CD8-positive, alpha-beta memory T cell (primary cell): Measurements from ENCODE around the gene CHD1. TPM values are rescaled to one million over a fixed set of nuclear protein-coding genes. Genes with fewer than 3 reads are reported as not detected.

ENCODE experiments used
- CTCF ChIA-PET: fragments of 350-600 bp; sonication (Branson Sonifier 250); formaldehyde crosslinking; loops from one replicate; lab custom pipeline; 2021; ENCODE audit warnings: antibody characterized with exemption; lab: Charles Lee
- POLR2A ChIA-PET: fragments of 350-600 bp; sonication (Branson Sonifier 250); formaldehyde crosslinking; loops from one replicate; lab custom pipeline; 2021; ENCODE audit warnings: antibody characterized with exemption; lab: Charles Lee
- DNase-seq, 5 donors: peaks; one replicate each; pipeline versions ENCODE4 v3.0.0 to v3.0.0-alpha.2; 2020 to 2022; ENCODE audit warnings: mixed read lengths in 1 of 5
- H3K27ac ChIP-seq: one replicate; pipeline ENCODE4 v1.7.0; 2013; ENCODE audit warnings: low read depth, mild to moderate bottlenecking, low read length, moderate library complexity
- H3K27me3 ChIP-seq: 2 replicates; pipeline ENCODE4 v1.7.0; 2013; ENCODE audit warnings: low read length, mild to moderate bottlenecking; ENCODE audit not compliant: insufficient read depth, poor library complexity, severe bottlenecking
- H3K36me3 ChIP-seq: 2 replicates; pipeline ENCODE4 v1.7.0; 2013; ENCODE audit warnings: mild to moderate bottlenecking, low read length, moderate library complexity; ENCODE audit not compliant: insufficient read depth
- H3K4me1 ChIP-seq: 2 replicates; pipeline ENCODE4 v1.7.0; 2013; ENCODE audit warnings: mild to moderate bottlenecking, low read length, moderate library complexity; ENCODE audit not compliant: insufficient read depth
- H3K4me3 ChIP-seq: 2 replicates; pipeline ENCODE4 v1.7.0; 2013; ENCODE audit warnings: mild to moderate bottlenecking, low read length
- H3K9me3 ChIP-seq: 2 replicates; pipeline ENCODE4 v1.7.0; 2013; ENCODE audit warnings: mild to moderate bottlenecking, low read length
- H3K27ac Mint-ChIP-seq, 8 donors: one replicate each; pipeline ENCODE4 v1.8.0; 2020 to 2021; ENCODE audit warnings: mixed read lengths in 8 of 8, mild to moderate bottlenecking in 6 of 8, inconsistent platforms in 3 of 8, moderate library complexity in 3 of 8
- H3K27me3 Mint-ChIP-seq, 2 donors: one replicate each; pipeline ENCODE4 v1.8.0; 2020 to 2021; ENCODE audit warnings: mixed read lengths in 2 of 2, mild to moderate bottlenecking in 1 of 2, moderate library complexity in 1 of 2
- H3K36me3 Mint-ChIP-seq, 3 donors: one replicate each; pipeline ENCODE4 v1.8.0; 2020 to 2021; ENCODE audit warnings: mixed read lengths in 3 of 3, inconsistent platforms in 1 of 3, mild to moderate bottlenecking in 1 of 3
- H3K4me1 Mint-ChIP-seq, 3 donors: one replicate each; pipeline ENCODE4 v1.8.0; 2020 to 2021; ENCODE audit warnings: mixed read lengths in 3 of 3, inconsistent platforms in 1 of 3, mild to moderate bottlenecking in 1 of 3
- H3K4me3 Mint-ChIP-seq, 7 donors: one replicate each; pipeline ENCODE4 v1.8.0; 2020 to 2021; ENCODE audit warnings: mixed read lengths in 7 of 7, mild to moderate bottlenecking in 6 of 7, moderate library complexity in 4 of 7, inconsistent platforms in 2 of 7
- H3K9me3 Mint-ChIP-seq, 5 donors: one replicate each; pipeline ENCODE4 v1.8.0; 2020 to 2022; ENCODE audit warnings: mixed read lengths in 5 of 5, mild to moderate bottlenecking in 3 of 5, moderate library complexity in 2 of 5, inconsistent platforms in 1 of 5
- polyA plus RNA-seq: library from polyadenylated mRNA; unstranded; fragments of 300-500 nt; fragmentation: Illumina TruSeq; gene quantifications from one replicate; pipeline ENCODE4 v1.2.3, GENCODE V29; 2021
- total RNA-seq, 2 experiments: library from RNA; stranded (reverse); gene quantifications; one replicate each; pipeline ENCODE4 v1.2.3, GENCODE V29; 2021

Gene CHD1
- total and polyA plus RNA-seq, 3 experiments from 2014 or later = 14.1 to 73.6 (median 70.8) TPM

DNA sequence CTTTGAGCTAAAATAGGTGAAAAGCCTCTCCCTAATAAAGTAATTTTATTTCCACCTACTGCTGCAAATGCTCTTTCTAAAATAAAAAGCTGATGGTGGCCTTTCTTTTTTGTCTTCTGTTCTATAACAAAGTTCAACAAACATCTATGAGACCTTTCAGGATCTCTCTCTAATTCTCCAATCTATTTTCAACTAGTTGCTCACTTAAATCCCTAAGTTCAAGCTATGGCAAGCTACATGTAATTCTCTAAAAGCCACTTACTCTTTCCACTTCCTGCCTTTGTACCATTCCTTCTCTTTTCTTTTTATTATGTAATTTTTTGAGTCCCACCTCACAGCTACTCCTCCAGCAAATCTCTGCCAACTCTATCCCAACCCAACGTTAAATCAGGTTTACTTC lies 20.9 kb downstream of the CHD1 start:
- H3K4me1 ChIP-seq = peaks cover 6% of the 10 kb centered on the region
- POLR2A ChIA-PET = interaction anchor here (0.7 to 2.0 kb wide), 2 partner anchors 21 to 22 kb away, joined by 3 to 4 read pairs; partner anchors contain the start of gene CHD1
- no peak overlapping the region for H3K4me3 ChIP-seq
- Mint-ChIP-seq H3K27me3 (no peaks in the 10 kb centered on the region), H3K9me3 (no peaks in the 10 kb centered on the region), H3K4me1 (peaks cover 56 to 83% (median 75%) of the 10 kb centered on the region in 3 donors), H3K27ac (peak overlapping the region in 7 of 8 donors; percentile 3 to 67 (median 24)), H3K36me3 (peaks cover 0 to 44% (median 2%) of the 10 kb centered on the region in 3 donors), H3K4me3 (peak overlapping the region in 1 of 7 donors; percentile 6)
- DNase-seq = no peak
- no peaks in the 10 kb centered on the region for H3K9me3 ChIP-seq
- H3K27me3 ChIP-seq = no peaks in the 10 kb centered on the region
- H3K36me3 ChIP-seq = peaks cover 19% of the 10 kb centered on the region
- CTCF ChIA-PET = interaction anchor here (1.2 to 3.1 kb wide), 4 partner anchors 9 to 155 kb away, joined by 3 to 15 read pairs (median 4); no protein-coding TSS in a partner anchor
- no peak overlapping the region for H3K27ac ChIP-seq

DNA sequence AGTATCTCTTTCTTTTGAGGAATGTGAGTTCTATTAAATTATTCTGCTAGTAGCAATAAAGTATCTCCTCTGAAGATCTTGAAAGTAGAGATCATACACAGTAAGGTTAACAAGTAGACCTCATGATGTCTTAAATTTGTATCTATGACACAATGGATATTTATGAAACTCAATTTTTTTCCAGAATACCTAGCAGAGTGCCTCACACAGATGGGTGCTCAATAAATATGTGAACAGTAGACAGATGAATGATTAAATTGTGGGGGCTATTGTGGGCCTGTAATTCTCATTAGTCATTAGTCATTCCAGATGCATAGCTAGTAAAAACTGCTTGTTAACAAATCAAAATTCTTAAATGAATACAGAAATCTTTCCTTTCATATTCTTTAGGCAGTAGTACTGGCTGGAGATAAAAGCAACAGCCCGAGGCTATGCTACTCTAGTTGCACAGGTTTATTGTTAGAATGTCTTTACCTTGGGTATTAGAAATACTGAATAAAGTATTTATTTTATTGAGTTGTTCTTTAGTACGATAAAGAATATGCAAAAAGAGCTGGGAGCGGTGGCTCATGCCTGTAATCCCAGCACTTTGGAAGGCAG lies 22.0 kb downstream of the CHD1 start:
- Mint-ChIP-seq H3K9me3 (no peaks in the 10 kb centered on the region), H3K4me1 (peaks cover 51 to 80% (median 67%) of the 10 kb centered on the region in 3 donors), H3K27ac (peak overlapping the region in 6 of 8 donors; percentile 36 to 91 (median 74)), H3K27me3 (no peaks in the 10 kb centered on the region), H3K4me3 (no peak overlapping the region), H3K36me3 (peaks cover 0 to 45% (median 5%) of the 10 kb centered on the region in 3 donors)
- Histone ChIP-seq H3K36me3 (peaks cover 29% of the 10 kb centered on the region), H3K27me3 (no peaks in the 10 kb centered on the region), H3K9me3 (no peaks in the 10 kb centered on the region), H3K4me3 (no peak overlapping the region), H3K4me1 (peaks cover 6% of the 10 kb centered on the region), H3K27ac (no peak overlapping the region)
- ChIA-PET POLR2A (interaction anchor here (2.0 kb wide), 1 partner anchor 23 kb away, joined by 4 read pairs; no protein-coding TSS in a partner anchor), CTCF (interaction anchor here (0.7 to 3.1 kb wide), 4 partner anchors 126 to 156 kb away, joined by 3 to 15 read pairs (median 4); no protein-coding TSS in a partner anchor)
- no peak for DNase-seq

GRCh38 chr5:98905857-98906688 lies 22.7 kb downstream of the CHD1 start:
- no peaks in the 10 kb centered on the region for H3K27me3 ChIP-seq
- no peaks in the 10 kb centered on the region for H3K9me3 Mint-ChIP-seq
- DNase-seq = peak in 2 of 5 donors; percentile 47 to 60
- peaks cover 31% of the 10 kb centered on the region for H3K36me3 ChIP-seq
- no peaks in the 10 kb centered on the region for H3K9me3 ChIP-seq
- peak overlapping the region in 6 of 8 donors; percentile 0 to 76 (median 52) for H3K27ac Mint-ChIP-seq
- peaks cover under 1 to 43% (median 7%) of the 10 kb centered on the region in 3 donors for H3K36me3 Mint-ChIP-seq
- no peak overlapping the region for H3K27ac ChIP-seq
- CTCF ChIA-PET = interaction anchor here (1.6 to 3.1 kb wide), 5 partner anchors 21 to 157 kb away, joined by 3 to 35 read pairs (median 5); no protein-coding TSS in a partner anchor
- POLR2A ChIA-PET = interaction anchor here (0.8 to 2.0 kb wide), 3 partner anchors 23 to 154 kb away, joined by 4 to 6 read pairs (median 4); partner anchors contain the start of gene CHD1
- peaks cover 6% of the 10 kb centered on the region for H3K4me1 ChIP-seq
- H3K4me3 ChIP-seq = no peak overlapping the region
- H3K27me3 Mint-ChIP-seq = no peaks in the 10 kb centered on the region
- H3K4me1 Mint-ChIP-seq = peaks cover 44 to 73% (median 60%) of the 10 kb centered on the region in 3 donors
- H3K4me3 Mint-ChIP-seq = no peak overlapping the region

DNA sequence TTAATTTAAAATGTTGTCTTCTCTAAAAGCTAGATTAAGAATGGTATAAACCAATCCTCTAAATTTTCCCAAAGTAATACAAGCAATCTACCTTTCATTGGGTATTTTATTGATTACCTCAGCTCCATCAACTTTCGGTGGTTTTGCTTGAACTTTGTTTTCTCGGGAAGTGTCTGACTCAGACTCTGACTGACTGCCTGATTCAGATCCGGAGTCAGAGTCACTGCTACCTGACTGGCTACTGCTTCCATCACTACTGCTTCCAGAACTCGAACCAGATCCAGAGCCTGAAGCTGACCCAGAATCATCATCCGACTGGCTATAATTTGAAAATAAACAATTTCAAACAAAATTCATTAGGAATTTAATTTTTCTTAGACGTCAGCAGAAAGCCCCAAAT lies 24.0 kb downstream of the CHD1 start:
- H3K4me1 ChIP-seq = peaks cover 6% of the 10 kb centered on the region
- no peak overlapping the region for H3K4me3 Mint-ChIP-seq
- no peaks in the 10 kb centered on the region for H3K9me3 Mint-ChIP-seq
- no peaks in the 10 kb centered on the region for H3K9me3 ChIP-seq
- CTCF ChIA-PET = interaction anchor here (1.3 to 2.9 kb wide), 4 partner anchors 23 to 155 kb away, joined by 3 to 35 read pairs (median 4); no protein-coding TSS in a partner anchor
- peaks cover 41 to 62% (median 50%) of the 10 kb centered on the region in 3 donors for H3K4me1 Mint-ChIP-seq
- no peaks in the 10 kb centered on the region for H3K27me3 ChIP-seq
- no peak overlapping the region for H3K27ac ChIP-seq
- H3K27ac Mint-ChIP-seq = no peak overlapping the region
- peaks cover 6 to 51% (median 12%) of the 10 kb centered on the region in 3 donors for H3K36me3 Mint-ChIP-seq
- no peak for DNase-seq
- H3K27me3 Mint-ChIP-seq = no peaks in the 10 kb centered on the region
- peaks cover 42% of the 10 kb centered on the region for H3K36me3 ChIP-seq
- no peak overlapping the region for H3K4me3 ChIP-seq
- POLR2A ChIA-PET = interaction anchor here (0.8 to 1.7 kb wide), 2 partner anchors 24 to 156 kb away, joined by 4 to 6 read pairs; partner anchors contain the start of gene CHD1

DNA sequence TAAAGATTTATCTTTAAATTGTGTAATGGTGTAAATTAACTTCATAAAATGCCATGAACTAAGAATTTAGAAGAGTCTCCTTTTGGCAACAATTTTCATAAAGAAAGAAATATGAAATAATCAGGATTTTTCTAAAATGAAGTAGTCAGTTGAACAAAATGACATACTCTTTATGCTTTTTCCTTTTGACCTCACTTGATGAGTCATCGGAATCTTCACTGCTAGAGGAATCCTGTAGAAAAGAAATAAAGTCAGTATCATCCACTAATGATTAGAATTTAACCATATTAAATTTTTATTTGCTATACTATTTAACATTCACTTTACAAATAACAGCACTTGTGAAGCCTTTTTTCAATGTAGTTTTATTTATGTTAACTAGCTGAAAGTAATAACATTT lies 26.1 kb downstream of the CHD1 start:
- no peak overlapping the region for H3K4me3 Mint-ChIP-seq
- no peak overlapping the region for H3K4me3 ChIP-seq
- ChIA-PET POLR2A (no interaction called here), CTCF (interaction anchor here (1.8 kb wide), 1 partner anchor 130 kb away, joined by 5 read pairs; no protein-coding TSS in a partner anchor)
- H3K27ac Mint-ChIP-seq = no peak overlapping the region
- H3K27me3 ChIP-seq = no peaks in the 10 kb centered on the region
- H3K36me3 ChIP-seq = peaks cover 56% of the 10 kb centered on the region
- no peak for DNase-seq
- H3K36me3 Mint-ChIP-seq = peaks cover 9 to 65% (median 15%) of the 10 kb centered on the region in 3 donors
- H3K9me3 ChIP-seq = no peaks in the 10 kb centered on the region
- no peaks in the 10 kb centered on the region for H3K9me3 Mint-ChIP-seq
- peaks cover 28 to 54% (median 34%) of the 10 kb centered on the region in 3 donors for H3K4me1 Mint-ChIP-seq
- no peaks in the 10 kb centered on the region for H3K4me1 ChIP-seq
- H3K27ac ChIP-seq = no peak overlapping the region
- H3K27me3 Mint-ChIP-seq = no peaks in the 10 kb centered on the region

DNA sequence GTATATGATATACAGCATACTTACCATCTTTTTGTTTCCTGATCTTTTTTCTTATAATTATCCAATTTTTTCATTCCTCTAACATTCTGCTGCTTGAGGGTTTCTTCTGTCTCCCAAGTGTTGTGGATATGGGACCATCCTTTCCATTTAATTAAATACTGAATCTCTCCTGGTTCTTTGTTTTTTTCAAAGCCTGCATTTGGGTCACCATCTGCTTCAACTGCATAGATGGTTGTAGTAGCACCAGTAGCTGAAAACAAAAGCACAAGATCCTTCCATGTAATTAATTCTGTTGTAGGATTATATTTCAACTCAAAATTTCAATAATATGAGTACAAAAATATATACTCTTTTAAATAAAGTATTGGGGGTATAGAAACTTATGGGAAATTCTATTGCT lies 29.4 kb downstream of the CHD1 start:
- Mint-ChIP-seq H3K9me3 (no peaks in the 10 kb centered on the region), H3K36me3 (peaks cover 13 to 76% (median 28%) of the 10 kb centered on the region in 3 donors), H3K4me1 (peaks cover 10 to 29% (median 15%) of the 10 kb centered on the region in 3 donors), H3K27me3 (no peaks in the 10 kb centered on the region), H3K27ac (peak overlapping the region in 3 of 8 donors; percentile 29 to 37 (median 36)), H3K4me3 (no peak overlapping the region)
- Histone ChIP-seq H3K4me3 (no peak overlapping the region), H3K36me3 (peaks cover 62% of the 10 kb centered on the region), H3K27me3 (no peaks in the 10 kb centered on the region), H3K9me3 (no peaks in the 10 kb centered on the region), H3K4me1 (no peaks in the 10 kb centered on the region), H3K27ac (no peak overlapping the region)
- POLR2A ChIA-PET = no interaction called here
- CTCF ChIA-PET = no interaction called here
- no peak for DNase-seq

GRCh38 chr5:98898743-98899142 lies 30.1 kb downstream of the CHD1 start:
- Mint-ChIP-seq H3K4me3 (no peak overlapping the region), H3K9me3 (no peaks in the 10 kb centered on the region), H3K36me3 (peaks cover 13 to 76% (median 28%) of the 10 kb centered on the region in 3 donors), H3K27me3 (no peaks in the 10 kb centered on the region), H3K27ac (peak overlapping the region in 1 of 8 donors; percentile 29), H3K4me1 (peaks cover 7 to 22% (median 8%) of the 10 kb centered on the region in 3 donors)
- no peaks in the 10 kb centered on the region for H3K4me1 ChIP-seq
- H3K27ac ChIP-seq = no peak overlapping the region
- ChIA-PET POLR2A (no interaction called here), CTCF (interaction anchor here (1.5 kb wide), 1 partner anchor 162 kb away, joined by 5 read pairs; no protein-coding TSS in a partner anchor)
- no peak for DNase-seq
- H3K9me3 ChIP-seq = no peaks in the 10 kb centered on the region
- peaks cover 61% of the 10 kb centered on the region for H3K36me3 ChIP-seq
- no peaks in the 10 kb centered on the region for H3K27me3 ChIP-seq
- no peak overlapping the region for H3K4me3 ChIP-seq
